Endothelial cell of umbilical vein (primary cell): Measurements from ENCODE around the gene TRPC4AP. TPM values are rescaled to one million over a fixed set of nuclear protein-coding genes. Genes with fewer than 3 reads are reported as not detected.

Experiments
- BruUV-seq: library from RNA; stranded (reverse); fragments of 400-500 nt; replicated peaks from 2 replicates; lab custom pipeline; 2021; lab: Mats Ljungman, UMichigan
- CTCF ChIA-PET: fragments of 300-600, 350-600 bp; sonication (Branson Sonifier 250); formaldehyde crosslinking; loops from one replicate; lab custom pipeline; 2021; ENCODE audit warnings: antibody characterized with exemption, inconsistent platforms; lab: Charles Lee
- POLR2A ChIA-PET: fragments of 300-600, 350-600 bp; sonication (Branson Sonifier 250); formaldehyde crosslinking; loops from one replicate; lab custom pipeline; 2021; ENCODE audit warnings: antibody characterized with exemption, inconsistent platforms; lab: Charles Lee
- DNase-seq: peaks from one replicate; pipeline ENCODE4 v3.0.0-alpha.2; 2011; ENCODE audit warnings: low read depth, low spot score
- FAIRE-seq: peaks from 2 replicates; lab custom pipeline; 2011; peaks lifted over from hg19 to GRCh38; lab: Jason Lieb, UNC
- H2AFZ ChIP-seq: 2 replicates; pipeline ENCODE4 v1.6.0; 2012; ENCODE audit warnings: low read depth, low read length, control low read depth, inconsistent platforms
- H3K27ac ChIP-seq: 2 replicates; pipeline ENCODE4 v1.5.1; 2011; ENCODE audit warnings: low read depth, mild to moderate bottlenecking, control low read depth, low read length, moderate library complexity; ENCODE audit not compliant: insufficient read depth
- H3K27me3 ChIP-seq, 2 experiments: 2 replicates each; pipeline versions ENCODE4 v1.6.0 to v1.6.1; 2011; ENCODE audit warnings: low read length in 2 of 2, mixed read lengths in 1 of 2; ENCODE audit not compliant: control insufficient read depth in 2 of 2, insufficient read depth in 2 of 2
- H3K36me3 ChIP-seq, 2 experiments: 2 replicates in 1 of 2; 3 replicates in 1 of 2; pipeline ENCODE4 v1.5.1; 2011; ENCODE audit warnings: low read length in 2 of 2, mild to moderate bottlenecking in 1 of 2, moderate library complexity in 1 of 2; ENCODE audit not compliant: control insufficient read depth in 2 of 2, insufficient read depth in 2 of 2; ENCODE audit errors: extremely low read depth in 1 of 2
- H3K4me1 ChIP-seq: 3 replicates; pipeline ENCODE4 v1.5.1; 2011; ENCODE audit warnings: mild to moderate bottlenecking, low read length; ENCODE audit not compliant: control insufficient read depth, insufficient read depth; ENCODE audit errors: extremely low read depth
- H3K4me2 ChIP-seq: 2 replicates; pipeline ENCODE4 v1.6.1; 2011; ENCODE audit warnings: low read length, control low read depth, mixed read lengths; ENCODE audit not compliant: insufficient read depth
- H3K4me3 ChIP-seq, 3 experiments: fragments of 200-600 bp in 1 of 3; sonication (generic), shearing (Covaris generic) in 1 of 3; replicated peaks in 1 of 3; 2 replicates each; pipeline ENCODE4 v1.5.1; 2011 to 2016; ENCODE audit warnings: control low read depth in 3 of 3, low read length in 3 of 3, mild to moderate bottlenecking in 2 of 3, inconsistent platforms in 1 of 3, low read depth in 1 of 3, moderate library complexity in 1 of 3; ENCODE audit not compliant: insufficient read depth in 1 of 3
- H3K79me2 ChIP-seq: 2 replicates; pipeline ENCODE4 v1.6.0; 2012; ENCODE audit warnings: low read length, inconsistent platforms; ENCODE audit not compliant: control insufficient read depth, insufficient read depth
- H3K9ac ChIP-seq: replicated peaks from 2 replicates; pipeline ENCODE3; 2011; ENCODE audit warnings: low read length, control low read depth; ENCODE audit not compliant: insufficient read depth; ENCODE audit errors: extremely low read depth
- H3K9me1 ChIP-seq: replicated peaks from 3 replicates; pipeline ENCODE4 v1.6.0; 2011; ENCODE audit warnings: mild to moderate bottlenecking, low read length; ENCODE audit not compliant: control insufficient read depth, insufficient read depth; ENCODE audit errors: extremely low read depth
- H3K9me3 ChIP-seq: replicated peaks from 2 replicates; pipeline ENCODE4 v1.5.1; 2012; ENCODE audit warnings: low read length, inconsistent platforms; ENCODE audit not compliant: control insufficient read depth, insufficient read depth
- H4K20me1 ChIP-seq: replicated peaks from 2 replicates; pipeline ENCODE3; 2011; ENCODE audit warnings: mild to moderate bottlenecking, low read length; ENCODE audit not compliant: control insufficient read depth, insufficient read depth; ENCODE audit errors: extremely low read depth
- EZH2 ChIP-seq: IDR thresholded peaks from 2 replicates; pipeline ENCODE4 v1.6.1; 2012; ENCODE audit warnings: borderline replicate concordance, low read depth, mild to moderate bottlenecking, moderate library complexity, low read length, inconsistent platforms; ENCODE audit not compliant: severe bottlenecking
- FOS ChIP-seq: IDR thresholded peaks from 2 replicates; pipeline ENCODE4 v1.6.1; 2011; ENCODE audit warnings: mild to moderate bottlenecking, low read length, moderate library complexity, borderline replicate concordance; ENCODE audit not compliant: insufficient read depth
- GATA2 ChIP-seq: IDR thresholded peaks from 2 replicates; pipeline ENCODE4 v1.7.0; 2011; ENCODE audit warnings: low read depth, mild to moderate bottlenecking, moderate library complexity, mixed read lengths, low read length; ENCODE audit not compliant: insufficient read length, insufficient read depth
- JUN ChIP-seq: IDR thresholded peaks from 2 replicates; pipeline ENCODE4 v1.6.1; 2011; ENCODE audit warnings: borderline replicate concordance, low read depth; ENCODE audit not compliant: insufficient read length, insufficient read depth
- MYC ChIP-seq: IDR thresholded peaks from one replicate; pipeline ENCODE4 v1.6.1; 2011; ENCODE audit warnings: mild to moderate bottlenecking, low read depth, low read length
- POLR2A ChIP-seq: IDR thresholded peaks from 2 replicates; pipeline ENCODE4 v1.6.1; 2012; ENCODE audit warnings: low read depth, mild to moderate bottlenecking, control low read depth, low read length
- POLR2AphosphoS5 ChIP-seq: IDR thresholded peaks from 2 replicates; pipeline ENCODE4 v1.6.1; 2012; ENCODE audit warnings: low read depth, mild to moderate bottlenecking, control low read depth, low read length, moderate library complexity; ENCODE audit not compliant: insufficient read depth
- dilution Hi-C: fragments of 300-500 bp; cut with MboI; formaldehyde crosslinking; loops from one replicate; pipeline ENCODE4 v1.15.0; 2019; ENCODE audit warnings: low sequenced_read_pairs; ENCODE audit not compliant: extremely low pct_ligation_motif_present
- intact Hi-C: fragments of 100-400 bp; cut with micrococcal nuclease; formaldehyde crosslinking; loops from one replicate; pipeline ENCODE4 v1.10.0; 2022
- polyA plus RNA-seq, 4 experiments: library from polyadenylated mRNA; depleted of rRNA in 3 of 4; stranded (reverse) in 3 of 4; unstranded in 1 of 4; fragments of >200 nt; gene quantifications; 2 replicates each; pipeline versions ENCODE4 v1.2.1 to v1.2.3, GENCODE V29; 2011 to 2012; ENCODE audit warnings: missing spikeins in 1 of 4
- total RNA-seq: library from RNA; stranded (reverse); gene quantifications from 2 replicates; pipeline ENCODE4 v1.2.3, GENCODE V29; 2021
- TF ChIP-seq, protein P1 (sequence below), 2 donors: IDR thresholded peaks; 1 replicate in 1 of 2; 2 replicates in 1 of 2; pipeline ENCODE4 v1.5.1; 2011; ENCODE audit warnings: low read length in 2 of 2, mild to moderate bottlenecking in 2 of 2, moderate library complexity in 2 of 2, control low read depth in 1 of 2, inconsistent platforms in 1 of 2, low read depth in 1 of 2; ENCODE audit not compliant: insufficient read depth in 1 of 2; ENCODE audit errors: extremely low read depth in 1 of 2
- TF ChIP-seq, protein P2 (sequence below): IDR thresholded peaks from 2 replicates; pipeline ENCODE4 v1.6.1; 2011; ENCODE audit not compliant: insufficient read depth, insufficient read length

The TRPC4AP gene
- total and polyA plus RNA-seq, 2 donors (not counting 3 experiments of a cell fraction or from before 2014, with no cell fraction given): 89.0 to 103 TPM

GRCh38 chr20:34999782-35000181 lies 92.8 kb downstream of the TRPC4AP start:
- FAIRE-seq: no peak
- CTCF ChIA-PET: interaction anchor here (1.1 to 3.8 kb wide), 3 partner anchors 18 to 127 kb away, joined by 3 to 31 read pairs (median 4); partner anchors contain the start of gene GGT7

More at GRCh38 chr20:34999782-35000181, 92.8 kb downstream of the TRPC4AP start:
- Histone ChIP-seq H3K4me1 (no peaks in the 10 kb centered on the region), H4K20me1 (no peaks in the 10 kb centered on the region), H2AFZ (no peak overlapping the region), H3K9ac (no peak overlapping the region), H3K9me3 (no peaks in the 10 kb centered on the region), H3K27me3 (no peaks in the 10 kb centered on the region), H3K4me2 (no peak overlapping the region), H3K4me3 (no peak overlapping the region), H3K27ac (no peak overlapping the region), H3K36me3 (peaks cover 3 to 81% of the 10 kb centered on the region in 2 experiments), H3K9me1 (no peaks in the 10 kb centered on the region), H3K79me2 (no peaks in the 10 kb centered on the region)
- intact Hi-C loops: no loop called here
- DNase-seq: no peak
- dilution Hi-C loops: no loop called here
- TF ChIP-seq, protein P1, sequence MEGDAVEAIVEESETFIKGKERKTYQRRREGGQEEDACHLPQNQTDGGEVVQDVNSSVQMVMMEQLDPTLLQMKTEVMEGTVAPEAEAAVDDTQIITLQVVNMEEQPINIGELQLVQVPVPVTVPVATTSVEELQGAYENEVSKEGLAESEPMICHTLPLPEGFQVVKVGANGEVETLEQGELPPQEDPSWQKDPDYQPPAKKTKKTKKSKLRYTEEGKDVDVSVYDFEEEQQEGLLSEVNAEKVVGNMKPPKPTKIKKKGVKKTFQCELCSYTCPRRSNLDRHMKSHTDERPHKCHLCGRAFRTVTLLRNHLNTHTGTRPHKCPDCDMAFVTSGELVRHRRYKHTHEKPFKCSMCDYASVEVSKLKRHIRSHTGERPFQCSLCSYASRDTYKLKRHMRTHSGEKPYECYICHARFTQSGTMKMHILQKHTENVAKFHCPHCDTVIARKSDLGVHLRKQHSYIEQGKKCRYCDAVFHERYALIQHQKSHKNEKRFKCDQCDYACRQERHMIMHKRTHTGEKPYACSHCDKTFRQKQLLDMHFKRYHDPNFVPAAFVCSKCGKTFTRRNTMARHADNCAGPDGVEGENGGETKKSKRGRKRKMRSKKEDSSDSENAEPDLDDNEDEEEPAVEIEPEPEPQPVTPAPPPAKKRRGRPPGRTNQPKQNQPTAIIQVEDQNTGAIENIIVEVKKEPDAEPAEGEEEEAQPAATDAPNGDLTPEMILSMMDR (IDR thresholded peaks at IDR 0.05; ENCODE audit: extremely low read depth in 1 of 2, insufficient read depth in 1 of 2, low read depth in 1 of 2, low read length in 2 of 2): no peak
- no peak for TF ChIP-seq JUN
- TF ChIP-seq GATA2: no peak
- no peak for TF ChIP-seq EZH2
- TF ChIP-seq MYC: no peak
- TF ChIP-seq FOS: no peak
- TF ChIP-seq, protein P2, sequence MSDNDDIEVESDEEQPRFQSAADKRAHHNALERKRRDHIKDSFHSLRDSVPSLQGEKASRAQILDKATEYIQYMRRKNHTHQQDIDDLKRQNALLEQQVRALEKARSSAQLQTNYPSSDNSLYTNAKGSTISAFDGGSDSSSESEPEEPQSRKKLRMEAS: no peak
- TF ChIP-seq POLR2AphosphoS5: no peak
- TF ChIP-seq POLR2A: no peak
- no TSS peak for BruUV-seq
- POLR2A ChIA-PET: no interaction called here
